HepG2 (cell line): ENCODE measurements around the gene ROM1. TPM values are rescaled to one million over a fixed set of nuclear protein-coding genes. Genes with fewer than 3 reads are reported as not detected.

Experiments used
- CENPX ChIP-seq: sonication (generic); formaldehyde crosslinking; IDR thresholded peaks from 2 replicates; pipeline ENCODE4 v1.9.0; 2021; ENCODE audit warnings: mild to moderate bottlenecking, missing genetic modification reagents, moderate library complexity
- FOSL2 ChIP-seq: sonication (generic); formaldehyde crosslinking; IDR thresholded peaks from 2 replicates; pipeline ENCODE4 v1.4.0; 2020; ENCODE audit warnings: missing genetic modification reagents
- KDM2A ChIP-seq: sonication (generic); formaldehyde crosslinking; IDR thresholded peaks from 2 replicates; pipeline ENCODE4 v1.4.0; 2020; ENCODE audit warnings: low read depth, missing genetic modification reagents, borderline replicate concordance
- KLF15 ChIP-seq: sonication (generic); formaldehyde crosslinking; IDR thresholded peaks from 2 replicates; pipeline ENCODE4 v1.8.1; 2023; ENCODE audit warnings: borderline replicate concordance, mild to moderate bottlenecking, inconsistent platforms, missing genetic modification reagents, mixed read lengths
- MTF1 ChIP-seq: sonication (generic); formaldehyde crosslinking; IDR thresholded peaks from 2 replicates; pipeline ENCODE4 v1.5.0; 2020; ENCODE audit warnings: missing genetic modification reagents
- SP1 ChIP-seq, 2 experiments: fragments of 450-650 bp in 1 of 2; sonication (generic) in 1 of 2; formaldehyde crosslinking in 1 of 2; IDR thresholded peaks; 2 replicates each; pipeline versions ENCODE4 v1.4.0 to v1.6.1; 2016 to 2020; ENCODE audit warnings: missing genetic modification reagents in 1 of 2
- STAG1 ChIP-seq: sonication (generic); formaldehyde crosslinking; IDR thresholded peaks from 2 replicates; pipeline ENCODE4 v1.4.0; 2020; ENCODE audit warnings: missing genetic modification reagents
- ZFYVE20 ChIP-seq: sonication (generic); formaldehyde crosslinking; IDR thresholded peaks from 2 replicates; pipeline ENCODE4 v1.8.0; 2023; ENCODE audit warnings: low read depth, mild to moderate bottlenecking, moderate library complexity, missing genetic modification reagents, borderline replicate concordance
- ZNF446 ChIP-seq: sonication (generic); formaldehyde crosslinking; IDR thresholded peaks from 2 replicates; pipeline ENCODE4 v1.5.0; 2020; ENCODE audit warnings: mild to moderate bottlenecking, missing genetic modification reagents
- ZNF577 ChIP-seq: sonication (generic); formaldehyde crosslinking; IDR thresholded peaks from 2 replicates; pipeline ENCODE4 v1.4.0; 2020; ENCODE audit warnings: mild to moderate bottlenecking, low read depth, missing genetic modification reagents, borderline replicate concordance
- ZNF782 ChIP-seq: sonication (generic); formaldehyde crosslinking; IDR thresholded peaks from 2 replicates; pipeline ENCODE4 v1.4.0; 2020; ENCODE audit warnings: missing genetic modification reagents, mild to moderate bottlenecking, borderline replicate concordance
- polyA plus RNA-seq, 8 experiments: library from polyadenylated mRNA; depleted of rRNA in 3 of 8; stranded (reverse) in 7 of 8; unstranded in 1 of 8; fragments of >200 nt; fragmentation: Illumina TruSeq in 4 of 8; extraction: Trizol in 4 of 8; gene quantifications; 2 replicates each; pipeline versions ENCODE4 v1.2.1 to v1.2.3, GENCODE V29; 2011 to 2016; ENCODE audit warnings: low read depth in 4 of 8, missing spikeins in 1 of 8, mixed read lengths in 1 of 8; ENCODE audit not compliant: insufficient read depth in 1 of 8
- total RNA-seq, 5 experiments: library from RNA; depleted of rRNA; stranded (reverse); fragments of >200 nt; fragmentation: Illumina TruSeq; extraction: Trizol; gene quantifications; 2 replicates each; pipeline ENCODE4 v1.2.3, GENCODE V29; 2016; ENCODE audit warnings: low read depth in 1 of 5
- TF ChIP-seq, protein P1 (sequence below): IDR thresholded peaks from 2 replicates; pipeline ENCODE4 v1.4.0; 2020; ENCODE audit warnings: mild to moderate bottlenecking, missing genetic modification reagents
- TF ChIP-seq, protein P2 (sequence below): sonication (generic); formaldehyde crosslinking; IDR thresholded peaks from 2 replicates; pipeline ENCODE4 v1.9.0; 2021; ENCODE audit warnings: missing genetic modification reagents, borderline replicate concordance
- TF ChIP-seq, protein P3 (sequence below), 2 experiments: sonication (generic) in 1 of 2; formaldehyde crosslinking in 1 of 2; IDR thresholded peaks; 2 replicates each; pipeline versions ENCODE4 v1.5.1 to v1.6.1; 2011 to 2020; ENCODE audit warnings: borderline replicate concordance in 1 of 2, low read depth in 1 of 2, low read length in 1 of 2, mild to moderate bottlenecking in 1 of 2, missing genetic modification reagents in 1 of 2, moderate library complexity in 1 of 2
- TF ChIP-seq, protein P4 (sequence below): sonication (generic); formaldehyde crosslinking; IDR thresholded peaks from 2 replicates; pipeline ENCODE4 v1.5.1; 2020; ENCODE audit warnings: missing genetic modification reagents, mild to moderate bottlenecking, borderline replicate concordance

Gene ROM1
- total and polyA plus RNA-seq, 2 of the 13 experiments (the other 11 are each of a cell fraction or from before 2014, with no cell fraction given): 1.2 to 2.4 TPM

DNA sequence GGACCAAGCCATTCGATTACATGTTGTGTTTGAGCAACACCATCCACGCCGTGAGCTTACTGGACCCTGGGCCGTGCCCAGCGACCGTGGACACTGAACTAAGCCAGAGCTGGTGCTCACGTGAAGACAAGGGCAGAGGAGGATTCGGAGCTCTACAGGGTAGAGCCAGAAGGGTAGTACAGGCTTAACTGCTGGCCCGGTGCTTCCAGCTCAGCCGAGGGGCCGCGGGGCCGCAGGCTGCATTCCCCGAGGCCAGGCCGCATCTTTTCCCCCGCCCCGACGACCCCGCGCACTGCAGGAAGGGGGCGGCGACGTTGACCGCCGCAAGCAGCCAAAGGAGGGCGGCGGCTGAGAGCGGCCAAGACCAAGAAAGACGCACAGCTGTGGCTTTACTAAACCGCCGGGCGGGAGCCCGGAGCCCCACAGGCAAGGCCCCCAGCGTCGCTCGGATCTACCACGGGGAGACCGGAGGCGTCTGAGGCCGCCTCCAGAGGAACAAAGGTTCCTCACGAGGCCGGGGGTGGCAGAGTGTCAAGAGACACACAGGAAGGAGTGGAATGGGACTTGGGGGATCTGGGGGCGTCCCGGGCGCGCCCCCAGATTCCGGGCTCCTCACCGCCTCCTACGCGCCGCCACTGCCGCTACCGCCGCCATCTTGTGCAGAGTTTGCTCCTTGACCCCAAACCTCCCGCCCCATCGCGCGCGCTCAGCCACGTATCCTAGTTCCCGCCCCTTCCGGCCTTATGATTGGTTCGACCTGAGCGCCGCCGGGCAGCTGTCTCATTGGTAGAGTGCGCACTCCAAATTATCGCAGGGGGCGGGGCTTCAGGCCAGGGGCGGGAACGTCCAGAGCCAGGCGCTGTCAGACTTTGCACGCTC, 33.1 kb downstream of the ROM1 start, which contains the start of gene GANAB (continued):
- TF ChIP-seq, protein P1, sequence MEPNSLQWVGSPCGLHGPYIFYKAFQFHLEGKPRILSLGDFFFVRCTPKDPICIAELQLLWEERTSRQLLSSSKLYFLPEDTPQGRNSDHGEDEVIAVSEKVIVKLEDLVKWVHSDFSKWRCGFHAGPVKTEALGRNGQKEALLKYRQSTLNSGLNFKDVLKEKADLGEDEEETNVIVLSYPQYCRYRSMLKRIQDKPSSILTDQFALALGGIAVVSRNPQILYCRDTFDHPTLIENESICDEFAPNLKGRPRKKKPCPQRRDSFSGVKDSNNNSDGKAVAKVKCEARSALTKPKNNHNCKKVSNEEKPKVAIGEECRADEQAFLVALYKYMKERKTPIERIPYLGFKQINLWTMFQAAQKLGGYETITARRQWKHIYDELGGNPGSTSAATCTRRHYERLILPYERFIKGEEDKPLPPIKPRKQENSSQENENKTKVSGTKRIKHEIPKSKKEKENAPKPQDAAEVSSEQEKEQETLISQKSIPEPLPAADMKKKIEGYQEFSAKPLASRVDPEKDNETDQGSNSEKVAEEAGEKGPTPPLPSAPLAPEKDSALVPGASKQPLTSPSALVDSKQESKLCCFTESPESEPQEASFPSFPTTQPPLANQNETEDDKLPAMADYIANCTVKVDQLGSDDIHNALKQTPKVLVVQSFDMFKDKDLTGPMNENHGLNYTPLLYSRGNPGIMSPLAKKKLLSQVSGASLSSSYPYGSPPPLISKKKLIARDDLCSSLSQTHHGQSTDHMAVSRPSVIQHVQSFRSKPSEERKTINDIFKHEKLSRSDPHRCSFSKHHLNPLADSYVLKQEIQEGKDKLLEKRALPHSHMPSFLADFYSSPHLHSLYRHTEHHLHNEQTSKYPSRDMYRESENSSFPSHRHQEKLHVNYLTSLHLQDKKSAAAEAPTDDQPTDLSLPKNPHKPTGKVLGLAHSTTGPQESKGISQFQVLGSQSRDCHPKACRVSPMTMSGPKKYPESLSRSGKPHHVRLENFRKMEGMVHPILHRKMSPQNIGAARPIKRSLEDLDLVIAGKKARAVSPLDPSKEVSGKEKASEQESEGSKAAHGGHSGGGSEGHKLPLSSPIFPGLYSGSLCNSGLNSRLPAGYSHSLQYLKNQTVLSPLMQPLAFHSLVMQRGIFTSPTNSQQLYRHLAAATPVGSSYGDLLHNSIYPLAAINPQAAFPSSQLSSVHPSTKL: peak; percentile 29; the same call in 1 of the 2 replicates
- TF ChIP-seq, protein P2, sequence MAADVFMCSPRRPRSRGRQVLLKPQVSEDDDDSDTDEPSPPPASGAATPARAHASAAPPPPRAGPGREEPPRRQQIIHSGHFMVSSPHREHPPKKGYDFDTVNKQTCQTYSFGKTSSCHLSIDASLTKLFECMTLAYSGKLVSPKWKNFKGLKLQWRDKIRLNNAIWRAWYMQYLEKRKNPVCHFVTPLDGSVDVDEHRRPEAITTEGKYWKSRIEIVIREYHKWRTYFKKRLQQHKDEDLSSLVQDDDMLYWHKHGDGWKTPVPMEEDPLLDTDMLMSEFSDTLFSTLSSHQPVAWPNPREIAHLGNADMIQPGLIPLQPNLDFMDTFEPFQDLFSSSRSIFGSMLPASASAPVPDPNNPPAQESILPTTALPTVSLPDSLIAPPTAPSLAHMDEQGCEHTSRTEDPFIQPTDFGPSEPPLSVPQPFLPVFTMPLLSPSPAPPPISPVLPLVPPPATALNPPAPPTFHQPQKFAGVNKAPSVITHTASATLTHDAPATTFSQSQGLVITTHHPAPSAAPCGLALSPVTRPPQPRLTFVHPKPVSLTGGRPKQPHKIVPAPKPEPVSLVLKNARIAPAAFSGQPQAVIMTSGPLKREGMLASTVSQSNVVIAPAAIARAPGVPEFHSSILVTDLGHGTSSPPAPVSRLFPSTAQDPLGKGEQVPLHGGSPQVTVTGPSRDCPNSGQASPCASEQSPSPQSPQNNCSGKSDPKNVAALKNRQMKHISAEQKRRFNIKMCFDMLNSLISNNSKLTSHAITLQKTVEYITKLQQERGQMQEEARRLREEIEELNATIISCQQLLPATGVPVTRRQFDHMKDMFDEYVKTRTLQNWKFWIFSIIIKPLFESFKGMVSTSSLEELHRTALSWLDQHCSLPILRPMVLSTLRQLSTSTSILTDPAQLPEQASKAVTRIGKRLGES: no peak
- no peak for TF ChIP-seq STAG1
- TF ChIP-seq KLF15 (CRISPR knock-in tag): no peak; the same call in 1 of the 2 replicates
- TF ChIP-seq, protein P3, sequence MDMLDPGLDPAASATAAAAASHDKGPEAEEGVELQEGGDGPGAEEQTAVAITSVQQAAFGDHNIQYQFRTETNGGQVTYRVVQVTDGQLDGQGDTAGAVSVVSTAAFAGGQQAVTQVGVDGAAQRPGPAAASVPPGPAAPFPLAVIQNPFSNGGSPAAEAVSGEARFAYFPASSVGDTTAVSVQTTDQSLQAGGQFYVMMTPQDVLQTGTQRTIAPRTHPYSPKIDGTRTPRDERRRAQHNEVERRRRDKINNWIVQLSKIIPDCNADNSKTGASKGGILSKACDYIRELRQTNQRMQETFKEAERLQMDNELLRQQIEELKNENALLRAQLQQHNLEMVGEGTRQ (IDR thresholded peaks at IDR 0.05; ENCODE audit: low read depth, low read length): no peak
- TF ChIP-seq, protein P3 (CRISPR knock-in tag; IDR thresholded peaks at IDR 0.05; ENCODE audit: borderline replicate concordance): no peak
- no peak for TF ChIP-seq ZNF577 (CRISPR knock-in tag)
- no peak for TF ChIP-seq ZNF446 (CRISPR knock-in tag)
- TF ChIP-seq ZFYVE20 (CRISPR knock-in tag): no peak
- TF ChIP-seq MTF1: no peak
- TF ChIP-seq, protein P4, sequence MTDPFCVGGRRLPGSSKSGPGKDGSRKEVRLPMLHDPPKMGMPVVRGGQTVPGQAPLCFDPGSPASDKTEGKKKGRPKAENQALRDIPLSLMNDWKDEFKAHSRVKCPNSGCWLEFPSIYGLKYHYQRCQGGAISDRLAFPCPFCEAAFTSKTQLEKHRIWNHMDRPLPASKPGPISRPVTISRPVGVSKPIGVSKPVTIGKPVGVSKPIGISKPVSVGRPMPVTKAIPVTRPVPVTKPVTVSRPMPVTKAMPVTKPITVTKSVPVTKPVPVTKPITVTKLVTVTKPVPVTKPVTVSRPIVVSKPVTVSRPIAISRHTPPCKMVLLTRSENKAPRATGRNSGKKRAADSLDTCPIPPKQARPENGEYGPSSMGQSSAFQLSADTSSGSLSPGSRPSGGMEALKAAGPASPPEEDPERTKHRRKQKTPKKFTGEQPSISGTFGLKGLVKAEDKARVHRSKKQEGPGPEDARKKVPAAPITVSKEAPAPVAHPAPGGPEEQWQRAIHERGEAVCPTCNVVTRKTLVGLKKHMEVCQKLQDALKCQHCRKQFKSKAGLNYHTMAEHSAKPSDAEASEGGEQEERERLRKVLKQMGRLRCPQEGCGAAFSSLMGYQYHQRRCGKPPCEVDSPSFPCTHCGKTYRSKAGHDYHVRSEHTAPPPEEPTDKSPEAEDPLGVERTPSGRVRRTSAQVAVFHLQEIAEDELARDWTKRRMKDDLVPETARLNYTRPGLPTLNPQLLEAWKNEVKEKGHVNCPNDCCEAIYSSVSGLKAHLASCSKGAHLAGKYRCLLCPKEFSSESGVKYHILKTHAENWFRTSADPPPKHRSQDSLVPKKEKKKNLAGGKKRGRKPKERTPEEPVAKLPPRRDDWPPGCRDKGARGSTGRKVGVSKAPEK (CRISPR knock-in tag): no peak
- TF ChIP-seq ZNF782: no peak
- peak; percentile 98 for TF ChIP-seq KDM2A (CRISPR knock-in tag)
- TF ChIP-seq SP1 (IDR thresholded peaks at IDR 0.05): no peak
- TF ChIP-seq SP1 (CRISPR knock-in tag; IDR thresholded peaks at IDR 0.05): peak; percentile 73
- no peak for TF ChIP-seq CENPX (CRISPR knock-in tag)
- TF ChIP-seq FOSL2 (CRISPR knock-in tag): no peak
